Measurements from ENCODE around the gene LASP1NB.
"Not testable (repeated sequence)": the region's sequence is repeated elsewhere in the genome, so short reads cannot be mapped to it uniquely, and the experiment has no call there.

Gene LASP1NB

GRCh38 chr17:38915639-38915995 is 9.8 kb upstream of the LASP1NB start:
- DNase-seq (ENCODE audit: extremely low read depth, low read depth), result no peak

- DNase-seq (ENCODE audit: extremely low read depth, low read depth), result no peak
These were observed 8.6 kb upstream of the LASP1NB start for GRCh38 chr17:38916771-38917170.

- DNase-seq (ENCODE audit: extremely low read depth, low read depth), result no peak
These were observed 8.2 kb upstream of the LASP1NB start for GRCh38 chr17:38917259-38917658.

- no peak for DNase-seq (ENCODE audit: extremely low read depth, low read depth)
These were observed 7.1 kb upstream of the LASP1NB start for GRCh38 chr17:38918129-38918913.

- no peak for DNase-seq (ENCODE audit: extremely low read depth, low read depth)
These were observed 6.5 kb upstream of the LASP1NB start for GRCh38 chr17:38918916-38919315.

- no peak for DNase-seq (ENCODE audit: extremely low read depth, low read depth)
These were observed 5.9 kb upstream of the LASP1NB start for GRCh38 chr17:38919316-38920078.

- DNase-seq (ENCODE audit: extremely low read depth, low read depth), result no peak
These were observed 4.8 kb upstream of the LASP1NB start for GRCh38 chr17:38920374-38921291.

GRCh38 chr17:38921756-38922411 is 3.5 kb upstream of the LASP1NB start:
- no peak for DNase-seq (ENCODE audit: extremely low read depth, low read depth)

- peak; percentile 16 for DNase-seq (ENCODE audit: extremely low read depth, low read depth)
These were observed 2.7 kb upstream of the LASP1NB start for GRCh38 chr17:38922538-38923297.

- no peak for DNase-seq (ENCODE audit: extremely low read depth, low read depth)
These were observed 1.1 kb downstream of the LASP1NB start for GRCh38 chr17:38926293-38927070.

- DNase-seq (ENCODE audit: extremely low read depth, low read depth), result not testable (repeated sequence)
These were observed 5.4 kb downstream of the LASP1NB start for GRCh38 chr17:38930782-38931181.

GRCh38 chr17:38933962-38934361 is 8.5 kb downstream of the LASP1NB start:
- DNase-seq (ENCODE audit: extremely low read depth, low read depth), result not testable (repeated sequence)

GRCh38 chr17:38939987-38940386 is 14.6 kb downstream of the LASP1NB start:
- DNase-seq (ENCODE audit: extremely low read depth, low read depth), result no peak

- no peak for DNase-seq (ENCODE audit: extremely low read depth, low read depth)
These were observed 15.0 kb downstream of the LASP1NB start for GRCh38 chr17:38940404-38940803.

GRCh38 chr17:38942696-38943334 is 17.4 kb downstream of the LASP1NB start:
- DNase-seq (ENCODE audit: extremely low read depth, low read depth), result no peak

GRCh38 chr17:38943607-38944006 is 18.2 kb downstream of the LASP1NB start:
- DNase-seq (ENCODE audit: extremely low read depth, low read depth), result no peak

- DNase-seq (ENCODE audit: extremely low read depth, low read depth), result no peak
These were observed 21.8 kb downstream of the LASP1NB start for GRCh38 chr17:38947189-38947588.

- DNase-seq (ENCODE audit: extremely low read depth, low read depth), result not testable (repeated sequence)
These were observed 28.4 kb downstream of the LASP1NB start for GRCh38 chr17:38953800-38954199.
